GM12873 (cell line): ENCODE measurements around the gene PTPRN2.

Experiments
- CTCF ChIP-seq: IDR thresholded peaks from 2 replicates; pipeline ENCODE4 v1.5.1; 2012; ENCODE audit warnings: low read depth, mild to moderate bottlenecking, moderate library complexity, low read length, control low read depth; ENCODE audit not compliant: insufficient read depth; ENCODE audit errors: missing control alignments

The PTPRN2 gene

GRCh38 chr7:157962458-157963306, 624.9 kb downstream of the PTPRN2 start:
- no peak for TF ChIP-seq CTCF

GRCh38 chr7:157961731-157962457, 625.7 kb downstream of the PTPRN2 start:
- TF ChIP-seq CTCF, result no peak

- TF ChIP-seq CTCF, result no peak
Observed at GRCh38 chr7:157955348-157955999, 632.1 kb downstream of the PTPRN2 start.

- no peak for TF ChIP-seq CTCF
Observed at GRCh38 chr7:157954901-157955300, 632.7 kb downstream of the PTPRN2 start.

GRCh38 chr7:157952841-157953645, 634.6 kb downstream of the PTPRN2 start:
- TF ChIP-seq CTCF, result no peak

GRCh38 chr7:157952050-157952667, 635.5 kb downstream of the PTPRN2 start:
- no peak for TF ChIP-seq CTCF
